DND-41 (cell line): ENCODE results near the gene TBC1D8.

Experiments
- EZH2 ChIP-seq: IDR thresholded peaks from 3 replicates; pipeline ENCODE4 v1.6.1; 2012; ENCODE audit warnings: borderline replicate concordance, low read depth, mild to moderate bottlenecking, moderate library complexity, low read length, inconsistent platforms; ENCODE audit not compliant: severe bottlenecking
- TF ChIP-seq, protein P1 (sequence below): IDR thresholded peaks from 2 replicates; pipeline ENCODE4 v1.5.1; 2012; ENCODE audit warnings: borderline replicate concordance, low read length, moderate library complexity, mild to moderate bottlenecking; ENCODE audit not compliant: poor library complexity, severe bottlenecking; ENCODE audit errors: extremely low read depth

DNA sequence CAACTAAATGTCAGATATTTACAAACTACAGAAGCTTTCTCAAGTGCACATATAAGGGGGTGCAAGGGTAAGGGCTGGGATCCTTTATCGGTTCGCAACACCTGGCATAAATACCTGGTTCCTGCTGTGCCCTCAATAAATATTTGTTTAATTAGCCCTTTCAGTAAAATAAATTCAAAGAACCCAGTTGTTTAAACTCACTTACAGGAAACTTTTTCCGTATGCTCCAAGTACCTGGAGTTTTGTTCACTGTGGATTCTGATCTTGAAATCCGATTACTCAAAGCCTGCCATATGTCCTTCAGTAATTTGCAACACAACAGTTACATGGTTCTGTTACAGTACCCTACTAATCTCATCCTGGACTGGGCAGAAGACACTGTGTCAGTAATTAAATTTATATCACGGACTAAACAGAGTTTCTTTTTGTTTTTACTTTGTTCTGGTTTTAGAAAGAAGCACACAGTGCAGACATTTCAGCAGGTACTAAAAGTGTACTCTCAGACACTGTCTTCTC, 36.9 kb downstream of the TBC1D8 start:
- TF ChIP-seq, protein P1, sequence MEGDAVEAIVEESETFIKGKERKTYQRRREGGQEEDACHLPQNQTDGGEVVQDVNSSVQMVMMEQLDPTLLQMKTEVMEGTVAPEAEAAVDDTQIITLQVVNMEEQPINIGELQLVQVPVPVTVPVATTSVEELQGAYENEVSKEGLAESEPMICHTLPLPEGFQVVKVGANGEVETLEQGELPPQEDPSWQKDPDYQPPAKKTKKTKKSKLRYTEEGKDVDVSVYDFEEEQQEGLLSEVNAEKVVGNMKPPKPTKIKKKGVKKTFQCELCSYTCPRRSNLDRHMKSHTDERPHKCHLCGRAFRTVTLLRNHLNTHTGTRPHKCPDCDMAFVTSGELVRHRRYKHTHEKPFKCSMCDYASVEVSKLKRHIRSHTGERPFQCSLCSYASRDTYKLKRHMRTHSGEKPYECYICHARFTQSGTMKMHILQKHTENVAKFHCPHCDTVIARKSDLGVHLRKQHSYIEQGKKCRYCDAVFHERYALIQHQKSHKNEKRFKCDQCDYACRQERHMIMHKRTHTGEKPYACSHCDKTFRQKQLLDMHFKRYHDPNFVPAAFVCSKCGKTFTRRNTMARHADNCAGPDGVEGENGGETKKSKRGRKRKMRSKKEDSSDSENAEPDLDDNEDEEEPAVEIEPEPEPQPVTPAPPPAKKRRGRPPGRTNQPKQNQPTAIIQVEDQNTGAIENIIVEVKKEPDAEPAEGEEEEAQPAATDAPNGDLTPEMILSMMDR = no peak
- no peak for TF ChIP-seq EZH2
